Keratinocyte (primary cell): ENCODE results near the gene GTF2A1. TPM values are rescaled to one million over a fixed set of nuclear protein-coding genes. Genes with fewer than 3 reads are reported as not detected.

Experiments used
- DNase-seq: peaks from one replicate; pipeline ENCODE4 v3.0.0-alpha.2; 2011; ENCODE audit warnings: low read depth, missing footprints, low spot score
- FAIRE-seq: peaks from 2 replicates; lab custom pipeline; 2011; peaks lifted over from hg19 to GRCh38; lab: Jason Lieb, UNC
- H2AFZ ChIP-seq: 2 replicates; pipeline ENCODE4 v1.6.0; 2012; ENCODE audit warnings: low read length, control low read depth, inconsistent platforms; ENCODE audit not compliant: control insufficient read depth
- H3K27ac ChIP-seq: 2 replicates; pipeline ENCODE4 v1.5.1; 2011; ENCODE audit warnings: low read length; ENCODE audit not compliant: control insufficient read depth, insufficient read depth
- H3K27me3 ChIP-seq: 3 replicates; pipeline ENCODE4 v1.6.0; 2011; ENCODE audit warnings: low read length; ENCODE audit not compliant: control insufficient read depth, insufficient read depth; ENCODE audit errors: extremely low read depth
- H3K36me3 ChIP-seq, 2 experiments: 2 replicates in 1 of 2; 3 replicates in 1 of 2; pipeline ENCODE4 v1.5.1; 2011; ENCODE audit warnings: low read length in 2 of 2, mild to moderate bottlenecking in 1 of 2; ENCODE audit not compliant: control insufficient read depth in 2 of 2, insufficient read depth in 2 of 2; ENCODE audit errors: extremely low read depth in 1 of 2
- H3K4me1 ChIP-seq: 3 replicates; pipeline ENCODE4 v1.5.1; 2011; ENCODE audit warnings: low read length; ENCODE audit not compliant: control insufficient read depth, insufficient read depth; ENCODE audit errors: extremely low read depth
- H3K4me2 ChIP-seq: 3 replicates; pipeline ENCODE4 v1.6.0; 2011; ENCODE audit warnings: low read depth, low read length; ENCODE audit not compliant: control insufficient read depth, insufficient read depth; ENCODE audit errors: extremely low read depth
- H3K4me3 ChIP-seq, 3 experiments: fragments of 200-600 bp in 1 of 3; sonication (generic) in 1 of 3; 2 replicates in 2 of 3; 3 replicates in 1 of 3; pipeline ENCODE4 v1.5.1; 2011 to 2016; ENCODE audit warnings: low read length in 3 of 3, mild to moderate bottlenecking in 3 of 3, control low read depth in 2 of 3, inconsistent platforms in 1 of 3, low read depth in 1 of 3, mixed read lengths in 1 of 3, mixed run types in 1 of 3, moderate library complexity in 1 of 3; ENCODE audit not compliant: control insufficient read depth in 2 of 3, insufficient read depth in 2 of 3; ENCODE audit errors: extremely low read depth in 1 of 3
- H3K79me2 ChIP-seq: 2 replicates; pipeline ENCODE4 v1.6.0; 2012; ENCODE audit warnings: low read length; ENCODE audit not compliant: control insufficient read depth, insufficient read depth
- H3K9ac ChIP-seq: 3 replicates; pipeline ENCODE4 v1.6.0; 2011; ENCODE audit warnings: low read length; ENCODE audit not compliant: control insufficient read depth, insufficient read depth; ENCODE audit errors: extremely low read depth
- H3K9me1 ChIP-seq: 3 replicates; pipeline ENCODE4 v1.6.0; 2011; ENCODE audit warnings: low read length; ENCODE audit not compliant: control insufficient read depth, insufficient read depth; ENCODE audit errors: extremely low read depth
- H3K9me3 ChIP-seq: 2 replicates; pipeline ENCODE4 v1.5.1; 2012; ENCODE audit warnings: low read depth, low read length; ENCODE audit not compliant: control insufficient read depth
- H4K20me1 ChIP-seq: 3 replicates; pipeline ENCODE4 v1.6.0; 2011; ENCODE audit warnings: low read length; ENCODE audit not compliant: control insufficient read depth, insufficient read depth; ENCODE audit errors: extremely low read depth
- CTCF ChIP-seq, 3 experiments: IDR thresholded peaks in 1 of 3; conservative IDR thresholded peaks in 1 of 3; optimal IDR thresholded peaks in 1 of 3; 2 replicates in 2 of 3; 3 replicates in 1 of 3; pipeline versions ENCODE3 to v1.5.1; 2011; ENCODE audit warnings: low read length in 3 of 3, mild to moderate bottlenecking in 3 of 3, moderate library complexity in 2 of 3, control low read depth in 1 of 3, inconsistent platforms in 1 of 3; ENCODE audit not compliant: insufficient read depth in 2 of 3; ENCODE audit errors: extremely low read depth in 1 of 3
- EZH2 ChIP-seq: IDR thresholded peaks from one replicate; pipeline ENCODE4 v1.6.1; 2012; ENCODE audit warnings: inconsistent platforms, mild to moderate bottlenecking, low read length, moderate library complexity
- dilution Hi-C: fragments of 300-500 bp; cut with MboI; formaldehyde crosslinking; loops from one replicate; pipeline ENCODE4 v1.7.0; 2020; ENCODE audit warnings: low sequenced_read_pairs; ENCODE audit not compliant: extremely low pct_ligation_motif_present
- polyA plus RNA-seq, 5 experiments: library from polyadenylated mRNA; depleted of rRNA in 3 of 5; stranded (reverse) in 3 of 5; stranded (forward) in 1 of 5; unstranded in 1 of 5; fragments of >200 nt; gene quantifications; 1 replicate in 1 of 5; 2 replicates in 3 of 5; 3 replicates in 1 of 5; pipeline versions ENCODE4 v1.2.1 to v1.2.3, GENCODE V29; 2011 to 2012; ENCODE audit warnings: missing spikeins in 2 of 5, low read depth in 1 of 5, low replicate concordance in 1 of 5

GTF2A1 gene
- polyA plus RNA-seq, 1 donor (not counting 4 experiments of a cell fraction or from before 2014, with no cell fraction given): 17.5 TPM

GRCh38 chr14:81269100-81269978 lies 48.6 kb upstream of the GTF2A1 start:
- H3K4me3 ChIP-seq: no peak overlapping the region
- peaks cover 3% of the 10 kb centered on the region for H4K20me1 ChIP-seq
- DNase-seq (no peak), FAIRE-seq (peak; percentile 77)
- H3K9ac ChIP-seq: no peak overlapping the region
- TF ChIP-seq CTCF (optimal IDR thresholded peaks at IDR 0.05 in 1 of 3, IDR thresholded peaks at IDR 0.05 in 1 of 3, conservative IDR thresholded peaks at IDR 0.05 in 1 of 3; ENCODE audit: extremely low read depth in 1 of 3, insufficient read depth in 2 of 3, low read length in 3 of 3): peak; percentile 36 to 71 (median 63)
- TF ChIP-seq EZH2: no peak
- H3K36me3 ChIP-seq: peaks cover 17 to 30% of the 10 kb centered on the region in 2 experiments
- H3K79me2 ChIP-seq: peaks cover 35% of the 10 kb centered on the region
- peaks cover 26% of the 10 kb centered on the region for H3K4me1 ChIP-seq
- no peaks in the 10 kb centered on the region for H3K27me3 ChIP-seq
- H3K9me1 ChIP-seq: no peaks in the 10 kb centered on the region
- H3K27ac ChIP-seq: peak overlapping the region; percentile 7
- H2AFZ ChIP-seq: no peak overlapping the region
- dilution Hi-C loops: no loop called here
- H3K9me3 ChIP-seq: no peaks in the 10 kb centered on the region
- H3K4me2 ChIP-seq: no peak overlapping the region

- H3K27ac ChIP-seq: peak overlapping the region; percentile 44
- H3K4me2 ChIP-seq: no peak overlapping the region
- no peaks in the 10 kb centered on the region for H3K9me3 ChIP-seq
- peaks cover 16% of the 10 kb centered on the region for H3K4me1 ChIP-seq
- peaks cover 14 to 30% of the 10 kb centered on the region in 2 experiments for H3K36me3 ChIP-seq
- H2AFZ ChIP-seq: no peak overlapping the region
- TF ChIP-seq EZH2 (no peak), CTCF (optimal IDR thresholded peaks at IDR 0.05 in 1 of 3, IDR thresholded peaks at IDR 0.05 in 1 of 3, conservative IDR thresholded peaks at IDR 0.05 in 1 of 3; ENCODE audit: extremely low read depth in 1 of 3, insufficient read depth in 2 of 3, low read length in 3 of 3) (peak in 2 of 3 experiments; percentile 23 to 38)
- H3K4me3 ChIP-seq: no peak overlapping the region
- no peak for DNase-seq
- no peaks in the 10 kb centered on the region for H3K27me3 ChIP-seq
- peak; percentile 83 for FAIRE-seq
- H4K20me1 ChIP-seq: no peaks in the 10 kb centered on the region
- H3K9ac ChIP-seq: no peak overlapping the region
- no peaks in the 10 kb centered on the region for H3K9me1 ChIP-seq
- H3K79me2 ChIP-seq: peaks cover 22% of the 10 kb centered on the region
- dilution Hi-C loops: no loop called here
Observed at GRCh38 chr14:81268016-81268416, 47.3 kb upstream of the GTF2A1 start.
